GM18507 (cell line): ENCODE results near the gene MYL1.

ENCODE experiments used
- DNase-seq: peaks from one replicate; pipeline ENCODE4 v3.0.0; 2011; ENCODE audit warnings: low read depth; ENCODE audit not compliant: insufficient read length; ENCODE audit errors: extremely low spot score
- FAIRE-seq: peaks from 2 replicates; lab custom pipeline; 2011; peaks lifted over from hg19 to GRCh38; lab: Jason Lieb, UNC

The MYL1 gene

DNA sequence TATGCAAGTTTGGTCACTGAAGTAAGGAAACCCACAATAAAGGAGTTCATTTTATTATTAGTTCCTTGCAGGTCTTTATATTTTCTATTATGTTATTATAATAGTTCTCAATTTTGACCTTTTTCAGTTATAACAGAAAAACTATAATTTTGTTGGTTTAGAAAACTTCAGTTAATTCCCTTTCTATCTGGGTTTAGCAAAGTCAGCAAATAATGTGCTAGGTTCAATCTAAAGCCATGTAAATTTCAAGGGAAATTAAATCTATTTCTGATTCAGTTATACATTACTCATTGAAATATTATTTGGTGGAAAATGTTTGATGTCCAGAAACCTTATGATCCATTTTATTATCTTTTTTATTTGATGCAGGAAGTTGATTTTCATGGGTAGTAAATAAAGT is 43.7 kb downstream of the MYL1 start:
- no peak for DNase-seq
- no peak for FAIRE-seq

- no peak for FAIRE-seq
- no peak for DNase-seq
These were observed 45.8 kb downstream of the MYL1 start for GRCh38 chr2:210269148-210269547.

GRCh38 chr2:210268281-210268680 is 46.7 kb downstream of the MYL1 start:
- no peak for FAIRE-seq
- DNase-seq, result no peak

- FAIRE-seq, result no peak
- DNase-seq, result no peak
These were observed 47.3 kb downstream of the MYL1 start for GRCh38 chr2:210267698-210268097.

DNA sequence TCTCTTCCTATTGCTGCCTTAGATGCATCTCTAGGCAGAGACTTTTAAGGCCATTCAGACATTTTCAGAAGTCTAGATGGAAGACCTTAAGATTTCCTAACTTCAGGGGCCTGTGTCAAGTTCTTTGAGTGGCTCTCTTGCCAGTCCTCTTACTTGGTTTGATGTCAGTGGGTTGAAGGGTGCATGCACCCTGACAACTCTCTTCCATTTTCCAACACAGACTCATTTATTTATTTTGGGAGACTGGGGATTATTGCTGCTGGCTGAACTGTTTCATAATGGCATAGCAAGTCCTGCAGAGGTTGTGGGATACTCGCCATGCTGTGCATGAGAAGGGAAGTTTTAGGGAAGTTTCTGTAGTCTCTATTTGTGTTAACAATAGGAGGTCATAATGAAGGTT is 50.7 kb downstream of the MYL1 start:
- DNase-seq (no peak), FAIRE-seq (no peak)

GRCh38 chr2:210263841-210264240 is 51.1 kb downstream of the MYL1 start:
- DNase-seq, result no peak
- FAIRE-seq, result no peak

GRCh38 chr2:210262036-210262435 is 52.9 kb downstream of the MYL1 start:
- FAIRE-seq (no peak), DNase-seq (no peak)

DNA sequence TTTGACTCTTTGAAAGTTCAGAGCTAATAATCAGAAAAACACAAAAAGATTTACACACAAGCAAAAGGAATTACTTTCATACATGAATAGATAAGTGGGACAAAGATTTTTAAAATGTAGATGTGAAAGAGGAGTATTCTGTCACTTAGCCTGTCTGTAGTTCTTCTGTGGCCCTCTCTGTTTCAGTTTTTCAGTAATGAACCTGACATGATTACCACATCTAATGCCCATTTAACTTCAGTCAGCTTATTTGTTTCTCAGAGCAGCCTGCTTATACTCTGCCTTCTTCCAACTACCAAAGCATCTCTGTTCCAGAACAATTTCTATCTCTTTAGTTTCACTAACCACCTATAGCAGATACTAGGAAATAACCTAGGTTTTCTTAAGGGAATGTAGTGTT is 55.3 kb downstream of the MYL1 start:
- FAIRE-seq, result no peak

GRCh38 chr2:210252699-210253606 is 62.0 kb downstream of the MYL1 start:
- DNase-seq, result no peak
- no peak for FAIRE-seq

More for the DNA sequence above, 55.3 kb downstream of the MYL1 start:
- DNase-seq, result no peak

- FAIRE-seq, result no peak
- DNase-seq, result no peak
These were observed 64.4 kb downstream of the MYL1 start for GRCh38 chr2:210250622-210251021.
